ENCODE data around the gene PRKCE. TPM values are rescaled to one million over a fixed set of nuclear protein-coding genes. Genes with fewer than 3 reads are reported as not detected.

Gene PRKCE
- total and polyA plus RNA-seq, 7 experiments from 2014 or later: 1.4 to 37.9 (median 19.5) TPM

DNA sequence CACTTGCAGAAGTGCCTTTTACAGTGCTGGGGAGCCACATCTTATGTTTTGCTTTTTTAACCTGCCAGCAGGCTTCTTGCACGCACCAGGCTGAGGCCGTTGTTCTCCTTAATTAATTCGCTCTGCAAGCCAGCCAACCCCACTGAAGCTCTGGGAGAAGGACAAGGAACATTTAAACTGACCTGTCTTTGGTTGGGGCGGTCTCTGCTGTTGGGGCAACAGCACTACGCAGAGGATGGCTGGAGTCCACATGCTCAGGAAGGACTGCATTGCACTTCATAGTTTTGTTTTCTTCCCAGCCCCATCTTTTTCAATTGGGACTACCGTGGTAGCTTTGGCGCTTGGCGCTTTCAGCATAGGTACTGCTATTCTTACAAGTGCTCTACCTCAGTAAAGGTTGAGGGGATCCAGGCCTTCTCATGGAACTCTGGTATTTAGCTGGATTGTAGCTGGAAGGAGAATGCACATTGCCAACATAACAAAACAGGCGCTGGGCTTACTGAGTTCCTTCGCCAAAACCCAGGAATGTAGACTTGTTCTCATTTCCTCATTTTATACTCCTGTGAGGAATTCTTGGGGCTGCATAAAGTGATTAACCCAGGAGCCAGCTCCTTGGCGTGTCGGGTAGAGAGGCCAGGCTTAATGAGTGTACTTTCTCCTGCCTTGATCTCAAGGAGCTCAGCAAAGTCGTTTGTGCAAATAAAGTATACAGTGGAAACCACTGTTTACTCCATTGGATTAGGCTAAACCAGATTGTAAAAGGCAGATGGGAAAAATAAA lies 146.2 kb downstream of the PRKCE start:
- intact Hi-C loops (cut with micrococcal nuclease): no loop called here
- no peaks in the 10 kb centered on the region for H3K36me3 ChIP-seq (ENCODE audit: control insufficient read depth in 2 of 3, insufficient read depth in 3 of 3, low read length in 3 of 3)
- no peaks in the 10 kb centered on the region for H3K27me3 Mint-ChIP-seq
- H3K36me3 Mint-ChIP-seq: no peaks in the 10 kb centered on the region
- ChIA-PET CTCF (interaction anchor here (1.2 kb wide), 1 partner anchor 19 kb away, joined by 4 read pairs; no protein-coding TSS in a partner anchor), POLR2A (no interaction called here)
- H3K27me3 ChIP-seq (ENCODE audit: control insufficient read depth in 2 of 2, insufficient read depth in 2 of 2, low read length in 2 of 2): no peaks in the 10 kb centered on the region
- no peak overlapping the region for H3K4me3 ChIP-seq (ENCODE audit: low read length)
- no peak overlapping the region for H3K27ac ChIP-seq (ENCODE audit: low read depth, low read length)
- H3K27ac Mint-ChIP-seq: no peak overlapping the region
- no peaks in the 10 kb centered on the region for H3K9me3 Mint-ChIP-seq
- no peak for DNase-seq
- no peak for ATAC-seq
- H3K9me3 ChIP-seq (ENCODE audit: control insufficient read depth in 2 of 3, low read length in 3 of 3): no peaks in the 10 kb centered on the region
- peaks cover 0 to 24% (median 6%) of the 10 kb centered on the region in 7 donors for H3K4me1 Mint-ChIP-seq
- H3K4me1 ChIP-seq (ENCODE audit: control insufficient read depth in 2 of 2, insufficient read depth in 2 of 2, low read length in 2 of 2): no peaks in the 10 kb centered on the region
- no peak overlapping the region for H3K4me3 Mint-ChIP-seq

DNA sequence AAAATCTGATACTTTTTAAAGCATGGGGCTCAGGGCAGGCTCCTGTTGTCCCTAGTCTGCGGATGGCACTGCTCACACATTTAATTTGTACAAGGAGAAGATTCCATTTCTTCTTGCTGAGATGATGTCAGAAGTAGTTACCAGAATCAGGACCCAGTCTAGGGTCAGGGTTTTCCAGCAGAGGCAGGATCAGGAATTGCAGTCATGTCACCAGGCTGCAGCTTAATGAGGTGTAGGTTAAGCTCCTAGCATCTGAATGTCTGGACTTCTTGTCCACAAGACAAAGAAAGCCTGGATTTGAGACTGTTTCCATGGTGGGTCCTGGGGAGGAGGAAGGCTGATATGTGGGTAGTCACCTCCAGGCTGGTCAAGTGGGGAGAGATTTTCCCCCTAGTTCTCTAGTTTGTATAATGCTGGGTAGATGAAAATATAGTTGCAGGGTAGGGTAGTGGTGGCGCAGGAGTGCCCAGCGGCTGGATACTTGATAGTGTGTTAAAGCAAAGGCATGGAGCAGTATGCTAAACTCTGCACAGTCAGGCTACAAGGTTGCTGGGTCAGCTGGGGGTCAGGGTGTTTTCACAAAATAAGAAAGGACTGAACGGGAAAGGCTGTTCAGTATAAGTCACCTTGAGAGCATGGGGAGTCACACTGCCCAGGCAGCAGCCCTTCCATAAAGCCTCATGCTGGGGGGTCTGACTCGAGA lies 148.4 kb downstream of the PRKCE start:
- Histone ChIP-seq H3K4me3 (ENCODE audit: low read length) (no peak overlapping the region), H3K36me3 (ENCODE audit: control insufficient read depth in 2 of 3, insufficient read depth in 3 of 3, low read length in 3 of 3) (no peaks in the 10 kb centered on the region), H3K27ac (ENCODE audit: low read depth, low read length) (no peak overlapping the region), H3K27me3 (ENCODE audit: control insufficient read depth in 2 of 2, insufficient read depth in 2 of 2, low read length in 2 of 2) (no peaks in the 10 kb centered on the region), H3K9me3 (ENCODE audit: control insufficient read depth in 2 of 3, low read length in 3 of 3) (no peaks in the 10 kb centered on the region), H3K4me1 (ENCODE audit: control insufficient read depth in 2 of 2, insufficient read depth in 2 of 2, low read length in 2 of 2) (no peaks in the 10 kb centered on the region)
- H3K27me3 Mint-ChIP-seq: no peaks in the 10 kb centered on the region
- H3K4me3 Mint-ChIP-seq: no peak overlapping the region
- intact Hi-C loops (cut with micrococcal nuclease): no loop called here
- H3K9me3 Mint-ChIP-seq: no peaks in the 10 kb centered on the region
- ATAC-seq (no peak), DNase-seq (no peak)
- no peaks in the 10 kb centered on the region for H3K36me3 Mint-ChIP-seq
- CTCF ChIA-PET: no interaction called here
- peak overlapping the region in 1 of 9 donors; percentile 1 for H3K27ac Mint-ChIP-seq
- POLR2A ChIA-PET: no interaction called here
- H3K4me1 Mint-ChIP-seq: peaks cover 0 to 10% (median 2%) of the 10 kb centered on the region in 7 donors

- ATAC-seq (no peak), DNase-seq (no peak)
- H3K9me3 ChIP-seq (ENCODE audit: control insufficient read depth in 2 of 3, low read length in 3 of 3): no peaks in the 10 kb centered on the region
- Mint-ChIP-seq H3K4me3 (no peak overlapping the region), H3K4me1 (peaks cover 0 to 9% (median 0%) of the 10 kb centered on the region in 7 donors), H3K27me3 (no peaks in the 10 kb centered on the region), H3K9me3 (no peaks in the 10 kb centered on the region), H3K27ac (no peak overlapping the region), H3K36me3 (no peaks in the 10 kb centered on the region)
- intact Hi-C loops (cut with micrococcal nuclease): no loop called here
- H3K27me3 ChIP-seq (ENCODE audit: control insufficient read depth in 2 of 2, insufficient read depth in 2 of 2, low read length in 2 of 2): no peaks in the 10 kb centered on the region
- H3K4me3 ChIP-seq (ENCODE audit: low read length): no peak overlapping the region
- no peak overlapping the region for H3K27ac ChIP-seq (ENCODE audit: low read depth, low read length)
- POLR2A ChIA-PET: interaction anchor here (0.8 kb wide), 1 partner anchor 192 kb away, joined by 3 read pairs; no protein-coding TSS in a partner anchor
- no peaks in the 10 kb centered on the region for H3K36me3 ChIP-seq (ENCODE audit: control insufficient read depth in 2 of 3, insufficient read depth in 3 of 3, low read length in 3 of 3)
- CTCF ChIA-PET: no interaction called here
- H3K4me1 ChIP-seq (ENCODE audit: control insufficient read depth in 2 of 2, insufficient read depth in 2 of 2, low read length in 2 of 2): no peaks in the 10 kb centered on the region
These were observed 151.1 kb downstream of the PRKCE start for GRCh38 chr2:45802499-45803138.

- DNase-seq (no peak), ATAC-seq (peak; percentile 55)
- Histone ChIP-seq H3K4me1 (ENCODE audit: control insufficient read depth in 2 of 2, insufficient read depth in 2 of 2, low read length in 2 of 2) (no peaks in the 10 kb centered on the region), H3K27me3 (ENCODE audit: control insufficient read depth in 2 of 2, insufficient read depth in 2 of 2, low read length in 2 of 2) (no peaks in the 10 kb centered on the region), H3K4me3 (ENCODE audit: low read length) (no peak overlapping the region), H3K9me3 (ENCODE audit: control insufficient read depth in 2 of 3, low read length in 3 of 3) (no peaks in the 10 kb centered on the region), H3K36me3 (ENCODE audit: control insufficient read depth in 2 of 3, insufficient read depth in 3 of 3, low read length in 3 of 3) (no peaks in the 10 kb centered on the region), H3K27ac (ENCODE audit: low read depth, low read length) (no peak overlapping the region)
- Mint-ChIP-seq H3K27me3 (no peaks in the 10 kb centered on the region), H3K27ac (no peak overlapping the region), H3K36me3 (no peaks in the 10 kb centered on the region), H3K4me3 (no peak overlapping the region), H3K4me1 (peaks cover 0 to 11% (median 5%) of the 10 kb centered on the region in 7 donors), H3K9me3 (no peaks in the 10 kb centered on the region)
- CTCF ChIA-PET: interaction anchor here (0.6 to 1.4 kb wide), 3 partner anchors 24 to 131 kb away, joined by 3 to 5 read pairs (median 3); no protein-coding TSS in a partner anchor
- intact Hi-C loops (cut with micrococcal nuclease): no loop called here
- POLR2A ChIA-PET: interaction anchor here (0.7 kb wide), 1 partner anchor 188 kb away, joined by 6 read pairs; no protein-coding TSS in a partner anchor
These were observed 153.7 kb downstream of the PRKCE start for GRCh38 chr2:45804987-45805755.

- CTCF ChIA-PET: no interaction called here
- POLR2A ChIA-PET: no interaction called here
- no peaks in the 10 kb centered on the region for H3K36me3 Mint-ChIP-seq
- no peak overlapping the region for H3K4me3 Mint-ChIP-seq
- DNase-seq (no peak), ATAC-seq (no peak)
- no peaks in the 10 kb centered on the region for H3K36me3 ChIP-seq (ENCODE audit: control insufficient read depth in 2 of 3, insufficient read depth in 3 of 3, low read length in 3 of 3)
- no peaks in the 10 kb centered on the region for H3K27me3 ChIP-seq (ENCODE audit: control insufficient read depth in 2 of 2, insufficient read depth in 2 of 2, low read length in 2 of 2)
- no peaks in the 10 kb centered on the region for H3K27me3 Mint-ChIP-seq
- H3K9me3 Mint-ChIP-seq: no peaks in the 10 kb centered on the region
- H3K4me3 ChIP-seq (ENCODE audit: low read length): no peak overlapping the region
- no peak overlapping the region for H3K27ac Mint-ChIP-seq
- H3K9me3 ChIP-seq (ENCODE audit: control insufficient read depth in 2 of 3, low read length in 3 of 3): no peaks in the 10 kb centered on the region
- no peak overlapping the region for H3K27ac ChIP-seq (ENCODE audit: low read depth, low read length)
- H3K4me1 ChIP-seq (ENCODE audit: control insufficient read depth in 2 of 2, insufficient read depth in 2 of 2, low read length in 2 of 2): no peaks in the 10 kb centered on the region
- H3K4me1 Mint-ChIP-seq: peaks cover 0 to 9% (median 0%) of the 10 kb centered on the region in 7 donors
- intact Hi-C loops (cut with micrococcal nuclease): no loop called here
These were observed 155.3 kb downstream of the PRKCE start for GRCh38 chr2:45806563-45807358.

- Mint-ChIP-seq H3K36me3 (no peaks in the 10 kb centered on the region), H3K27ac (no peak overlapping the region), H3K4me1 (peaks cover 0 to 11% (median 0%) of the 10 kb centered on the region in 7 donors), H3K9me3 (no peaks in the 10 kb centered on the region), H3K4me3 (no peak overlapping the region), H3K27me3 (no peaks in the 10 kb centered on the region)
- ATAC-seq (no peak), DNase-seq (no peak)
- no peak overlapping the region for H3K27ac ChIP-seq (ENCODE audit: low read depth, low read length)
- POLR2A ChIA-PET: no interaction called here
- intact Hi-C loops (cut with micrococcal nuclease): no loop called here
- no peak overlapping the region for H3K4me3 ChIP-seq (ENCODE audit: low read length)
- no peaks in the 10 kb centered on the region for H3K27me3 ChIP-seq (ENCODE audit: control insufficient read depth in 2 of 2, insufficient read depth in 2 of 2, low read length in 2 of 2)
- CTCF ChIA-PET: no interaction called here
- no peaks in the 10 kb centered on the region for H3K36me3 ChIP-seq (ENCODE audit: control insufficient read depth in 2 of 3, insufficient read depth in 3 of 3, low read length in 3 of 3)
- no peaks in the 10 kb centered on the region for H3K4me1 ChIP-seq (ENCODE audit: control insufficient read depth in 2 of 2, insufficient read depth in 2 of 2, low read length in 2 of 2)
- no peaks in the 10 kb centered on the region for H3K9me3 ChIP-seq (ENCODE audit: control insufficient read depth in 2 of 3, low read length in 3 of 3)
These were observed 156.9 kb downstream of the PRKCE start for GRCh38 chr2:45808294-45808800.
